ENCODE measurements around the gene TMEM273.

The TMEM273 gene

DNA sequence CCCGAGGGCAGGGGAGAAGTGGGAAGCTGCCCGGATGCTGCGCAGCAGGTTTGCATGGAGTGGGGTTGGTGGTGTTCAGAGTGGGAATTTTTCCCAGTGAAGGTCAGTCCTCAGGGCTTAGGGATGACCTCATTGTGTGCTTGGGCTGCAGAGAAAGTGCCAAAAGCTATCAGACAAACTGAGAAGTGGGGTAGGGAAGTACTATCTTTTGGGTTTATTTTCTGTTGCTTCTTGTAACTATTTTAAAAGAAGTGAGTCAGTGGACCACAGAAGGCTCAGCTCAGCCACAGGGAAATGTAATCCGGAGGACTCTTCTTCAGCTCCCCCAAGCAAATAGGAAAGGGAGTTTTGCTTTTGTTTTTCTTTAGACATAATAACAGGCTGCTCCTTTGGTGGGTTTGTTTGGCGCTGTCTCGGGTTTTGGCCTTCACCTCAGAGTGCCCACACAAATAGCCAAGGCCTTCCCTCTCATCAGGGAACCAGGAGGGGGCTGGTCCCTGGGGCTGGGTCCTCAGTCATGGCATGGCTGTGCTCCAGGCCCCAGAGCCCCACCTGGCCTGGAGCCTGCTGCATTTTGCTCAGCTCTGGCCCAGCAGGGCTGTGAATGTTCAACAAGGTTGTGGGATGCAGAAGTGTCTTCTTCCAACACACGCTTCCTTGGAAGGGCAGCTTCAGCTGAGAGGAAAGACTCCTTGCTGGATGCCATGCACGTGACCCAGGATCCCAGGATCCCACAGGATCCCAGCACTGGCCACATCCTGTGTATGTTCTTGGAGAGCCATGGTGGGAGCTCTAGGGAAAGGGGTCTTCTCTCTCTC, 49.0 kb downstream of the TMEM273 start:
- DNase-seq (ENCODE audit: low read depth), result peak; percentile 95

DNA sequence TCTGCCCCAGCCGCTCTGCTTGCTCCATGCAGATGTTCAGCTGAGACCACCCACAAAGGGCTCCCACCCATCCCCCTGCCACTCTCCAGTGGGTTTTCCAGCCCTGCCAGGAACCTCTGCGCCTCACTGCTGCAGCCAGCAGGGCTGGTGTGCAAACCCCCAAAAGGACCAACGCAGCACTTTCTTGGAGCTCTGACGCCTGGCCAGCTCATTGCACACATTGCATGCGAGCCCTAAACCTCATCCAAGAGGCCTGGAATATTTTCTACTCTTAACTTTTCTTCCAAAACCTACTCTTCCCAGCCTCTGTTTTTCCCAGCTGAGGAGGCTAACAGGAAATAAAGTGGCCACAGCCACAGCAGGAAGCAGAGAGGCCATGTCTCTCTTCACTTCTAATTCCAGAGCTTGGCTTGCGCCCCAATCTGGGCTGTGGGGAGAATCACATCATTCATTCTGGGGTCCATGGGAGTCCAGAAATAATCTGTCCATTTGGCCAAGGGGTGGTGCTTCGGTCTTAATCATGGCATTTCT, 49.8 kb downstream of the TMEM273 start:
- DNase-seq (ENCODE audit: low read depth), result peak; percentile 88

DNA sequence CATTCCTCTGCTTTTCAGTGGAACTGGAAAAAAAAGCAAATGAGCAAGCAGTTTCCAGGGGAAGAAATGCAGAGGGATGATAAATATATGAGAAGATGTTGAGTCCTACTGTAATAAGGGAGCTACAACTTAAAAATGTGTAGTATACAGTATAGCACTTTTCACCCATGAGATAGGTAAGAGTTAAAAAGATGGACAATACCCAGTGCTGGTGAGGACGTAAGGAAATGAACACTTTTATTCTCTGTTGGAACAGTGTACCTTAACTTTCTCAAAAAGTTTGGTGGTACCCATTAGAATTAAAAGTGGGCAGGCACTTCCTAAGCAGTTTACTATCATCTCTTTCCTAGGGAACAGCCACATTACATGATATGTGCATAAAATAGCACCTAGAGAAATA, 51.7 kb downstream of the TMEM273 start:
- DNase-seq (ENCODE audit: low read depth), result no peak

DNA sequence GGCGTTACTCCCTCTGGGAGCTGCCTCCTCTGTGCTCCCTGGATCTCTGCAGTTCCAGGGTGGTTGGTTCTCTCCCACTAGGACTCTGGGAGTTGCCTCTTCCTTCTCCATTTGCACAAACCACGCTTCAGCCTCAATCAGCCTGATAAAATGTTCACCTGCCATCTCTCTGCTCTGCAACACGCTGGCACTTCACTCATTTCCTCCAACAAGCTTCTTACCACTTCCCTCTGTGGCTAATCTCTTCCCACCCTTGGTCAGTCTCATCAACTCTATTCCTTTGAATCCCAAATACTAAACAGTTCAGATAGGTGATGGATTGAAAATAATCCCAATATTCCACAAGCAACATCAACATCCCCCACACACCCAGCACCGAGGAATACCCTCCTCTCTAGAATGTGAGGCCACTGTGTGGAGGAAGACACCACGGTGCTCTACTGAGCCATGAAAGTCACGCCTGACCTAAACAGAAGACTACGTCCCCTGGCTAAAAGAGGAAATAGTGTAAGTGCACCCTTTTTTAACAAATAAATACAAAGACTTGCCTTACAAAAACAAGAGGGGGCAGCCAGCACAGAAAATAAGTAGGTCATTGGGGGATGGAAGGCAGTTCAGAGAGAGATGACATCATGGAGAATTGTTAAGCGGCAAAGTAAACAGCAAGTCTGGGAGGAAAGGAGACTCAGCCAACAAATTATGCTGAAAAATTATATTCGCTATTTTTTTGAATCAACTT, 52.4 kb downstream of the TMEM273 start:
- DNase-seq (ENCODE audit: low read depth), result no peak

DNA sequence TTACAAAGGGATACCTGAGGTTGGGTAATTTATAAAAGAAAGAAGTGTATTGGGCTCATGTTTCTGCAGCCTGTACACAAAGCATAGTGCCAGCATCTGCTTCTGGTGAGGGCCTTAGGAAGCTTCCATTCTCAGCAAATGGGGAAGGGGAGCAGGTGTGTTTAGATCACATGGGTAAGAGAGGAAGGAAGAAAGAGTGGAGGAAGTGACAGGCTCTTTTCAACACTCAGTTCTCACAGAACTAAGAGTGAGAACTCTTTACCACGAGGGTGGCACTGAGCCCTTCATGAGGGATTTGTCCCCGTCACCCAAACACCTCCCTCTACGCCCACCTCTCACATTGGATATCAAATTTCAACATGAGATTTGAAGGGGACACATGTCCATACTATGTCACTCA, 53.9 kb downstream of the TMEM273 start:
- DNase-seq (ENCODE audit: low read depth), result no peak

DNA sequence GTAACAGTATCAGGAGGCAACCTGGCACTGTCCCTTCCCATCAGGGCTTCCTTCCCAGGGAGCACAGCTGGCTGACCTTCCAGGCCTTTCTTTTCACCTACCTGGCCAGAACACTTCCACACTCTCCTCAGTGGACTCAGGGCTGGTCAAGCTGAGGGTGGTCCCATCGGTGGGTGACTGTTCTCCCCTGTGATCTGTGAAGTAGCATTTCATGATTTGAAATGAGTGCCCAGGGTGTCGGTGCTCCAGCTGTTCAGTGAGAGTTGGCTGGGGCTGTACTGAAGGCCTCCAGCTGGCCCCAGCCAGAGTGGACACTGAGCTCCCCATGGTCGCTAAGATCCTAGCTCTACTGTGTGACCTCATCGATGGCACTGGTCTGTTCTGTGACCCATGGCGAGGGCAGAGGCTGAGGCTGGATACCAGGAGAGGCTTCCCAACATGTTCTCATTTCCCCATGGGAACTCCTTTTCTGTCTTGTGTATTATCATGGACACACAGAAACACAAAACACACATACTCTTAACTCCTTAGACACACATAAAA, 54.4 kb downstream of the TMEM273 start, which contains the start of gene FAM170B:
TSS of gene FAM170B (minus strand) at position 316 of the 543 bp plus-strand sequence. CDS start at position 213, 103 bp downstream.
- no peak for DNase-seq (ENCODE audit: low read depth)

DNA sequence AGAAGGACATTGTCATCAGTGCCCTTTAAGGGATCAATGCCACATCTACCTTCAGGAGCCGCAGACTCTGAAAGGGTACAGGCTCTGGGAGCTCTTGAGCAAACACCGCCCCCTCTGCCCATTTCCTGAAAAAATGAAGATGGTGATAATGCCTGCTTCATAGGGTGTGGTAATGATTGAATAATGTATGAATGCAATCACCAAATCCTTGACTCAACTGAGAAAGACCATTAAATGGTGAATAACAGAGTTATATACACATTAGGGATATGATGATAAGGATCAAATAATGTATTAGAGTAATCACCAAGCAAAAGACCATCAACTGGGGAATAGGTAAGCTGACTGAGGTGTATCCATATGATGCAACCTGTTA, 55.8 kb downstream of the TMEM273 start:
- no peak for DNase-seq (ENCODE audit: low read depth)

DNA sequence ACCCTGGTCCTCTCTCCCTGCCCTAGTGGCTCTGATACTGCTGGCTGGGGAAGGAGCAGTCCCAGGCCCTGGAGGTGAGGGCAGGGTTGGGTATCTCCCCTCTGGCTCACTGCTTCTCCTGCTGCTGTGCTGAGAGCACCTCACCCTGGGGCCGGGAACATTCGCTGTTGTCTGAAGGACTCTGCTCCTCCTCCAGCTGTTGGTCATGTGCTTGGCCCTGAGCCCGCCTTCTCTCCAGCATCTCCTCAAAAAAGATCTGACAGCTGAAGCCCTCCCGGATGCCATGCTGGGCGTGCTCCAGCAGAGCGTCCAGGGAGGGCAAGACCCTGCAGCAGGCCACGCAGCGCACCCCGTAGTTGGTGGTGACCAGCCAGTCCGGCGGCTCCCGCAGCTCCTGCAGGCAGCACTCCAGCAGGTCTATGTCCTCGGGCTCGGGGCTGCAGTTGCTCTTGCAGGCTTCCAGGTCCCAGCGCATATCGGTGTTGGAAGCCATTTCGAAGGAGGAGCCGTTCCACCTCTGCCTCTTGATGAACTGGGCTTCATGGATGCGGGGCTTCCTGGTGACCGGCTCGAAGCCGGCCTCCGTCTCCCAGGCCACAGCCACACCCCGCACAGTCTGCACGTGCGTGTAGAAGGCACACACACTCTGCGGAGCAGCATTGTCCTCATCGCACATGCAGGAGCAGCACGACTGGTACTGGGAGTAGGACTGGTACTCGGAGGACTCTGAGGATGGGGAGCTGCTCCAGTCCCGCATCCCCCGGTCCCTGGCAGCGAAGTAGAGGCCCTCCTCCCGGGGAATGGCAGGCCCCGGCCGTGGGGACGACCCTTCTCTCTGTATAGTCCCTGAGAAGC, 56.5 kb downstream of the TMEM273 start:
- DNase-seq (ENCODE audit: low read depth), result no peak

DNA sequence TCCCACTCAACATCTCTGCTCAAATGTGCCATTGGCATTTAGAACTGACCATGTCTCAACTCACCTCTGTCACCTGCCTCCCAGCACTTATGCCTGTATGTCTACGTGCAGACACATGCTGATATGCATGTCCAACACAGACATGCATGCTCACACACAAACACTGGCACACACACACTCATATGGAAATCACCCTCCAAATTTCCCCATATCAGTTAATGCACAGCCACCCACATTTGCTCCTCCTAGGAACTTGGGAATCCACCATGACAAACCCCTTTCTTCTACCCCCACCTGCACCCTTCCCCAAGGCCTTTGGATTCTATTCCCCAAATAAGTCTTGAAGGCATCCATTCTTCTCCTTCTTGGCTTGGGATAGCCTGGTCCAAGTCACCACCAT, 58.8 kb downstream of the TMEM273 start:
- no peak for DNase-seq (ENCODE audit: low read depth)

DNA sequence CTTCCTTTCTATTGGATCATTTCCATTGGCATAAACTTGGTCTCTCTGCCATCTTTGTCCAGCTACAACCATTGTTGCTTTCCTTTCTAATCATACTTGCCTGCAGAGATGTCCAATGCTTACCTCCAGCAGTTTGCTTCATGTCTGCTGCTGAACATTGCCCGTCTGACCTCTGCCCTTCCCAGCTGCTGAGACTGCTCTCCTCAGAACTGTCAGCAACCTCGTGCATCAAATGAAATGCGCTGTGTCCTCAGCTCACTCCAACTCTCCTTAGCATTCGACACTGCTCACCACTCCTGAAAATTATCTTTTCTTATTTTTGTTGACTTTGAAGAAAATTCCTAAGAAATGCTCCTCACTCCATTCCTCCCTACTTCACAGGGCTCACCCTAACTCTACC, 59.3 kb downstream of the TMEM273 start:
- DNase-seq (ENCODE audit: low read depth), result no peak

DNA sequence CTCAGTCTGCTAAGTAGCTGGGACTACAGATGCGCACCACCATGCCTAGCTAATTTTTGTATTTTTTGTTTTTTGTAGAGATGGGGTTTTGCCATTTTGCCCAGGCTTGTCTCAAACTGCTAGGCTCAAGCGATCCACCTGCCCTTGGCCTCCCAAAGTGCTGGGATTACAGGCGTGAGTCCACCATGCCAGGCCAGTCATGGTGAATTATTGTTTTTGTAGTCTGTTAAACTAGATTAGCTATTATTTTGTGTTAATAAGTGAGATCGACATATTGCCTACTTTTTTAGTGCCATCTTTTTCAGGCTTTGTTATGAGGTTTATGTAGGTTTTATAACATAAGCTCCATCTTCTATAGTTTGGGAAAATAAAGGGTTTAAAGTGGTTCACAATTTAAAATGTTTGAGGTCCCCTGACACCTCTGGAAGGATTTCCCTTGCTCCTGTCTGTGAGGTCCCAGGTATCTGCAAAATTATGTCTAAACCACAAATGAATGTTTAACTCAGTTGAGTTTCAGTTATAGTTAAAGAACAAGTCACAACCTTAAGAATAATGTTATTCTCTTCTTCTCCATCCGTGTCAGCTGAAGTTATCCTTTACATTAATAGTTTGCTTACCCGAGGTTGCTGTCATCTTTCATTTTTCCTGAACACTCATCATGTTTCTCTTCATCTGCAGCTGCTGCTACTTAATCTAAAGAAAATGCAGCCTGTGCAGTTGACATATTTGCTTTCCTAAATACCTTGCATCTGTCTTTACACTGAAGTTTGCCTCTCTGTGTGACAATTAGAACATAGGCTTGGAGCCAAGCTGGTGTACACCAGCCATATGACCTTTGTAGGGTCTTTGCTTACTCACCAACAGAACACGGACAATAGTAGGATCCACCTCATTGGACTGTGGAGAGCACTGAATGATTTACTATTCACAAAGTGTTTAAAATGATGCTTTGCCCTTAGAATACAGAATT, 63.9 kb downstream of the TMEM273 start:
- DNase-seq (ENCODE audit: low read depth), result no peak

DNA sequence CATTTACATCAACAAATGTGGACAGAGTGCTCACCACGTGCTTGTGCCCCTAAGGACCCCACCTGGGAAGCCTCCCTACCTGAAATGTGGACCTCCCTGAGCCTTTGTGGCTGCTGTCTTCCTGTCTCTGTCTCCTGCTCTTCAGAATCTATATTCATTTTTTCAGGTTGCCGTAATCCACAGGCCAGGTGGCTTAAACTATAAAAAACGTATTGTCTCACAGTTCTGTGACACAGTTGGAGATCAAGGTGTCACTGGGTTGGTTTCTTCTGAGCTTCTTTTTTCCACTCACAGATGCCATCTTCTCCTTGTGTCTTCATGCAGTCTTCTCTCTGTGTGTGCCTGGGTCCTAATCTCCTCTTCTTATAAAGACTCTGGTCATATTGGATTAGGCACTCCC, 67.3 kb downstream of the TMEM273 start:
- DNase-seq (ENCODE audit: low read depth), result no peak

DNA sequence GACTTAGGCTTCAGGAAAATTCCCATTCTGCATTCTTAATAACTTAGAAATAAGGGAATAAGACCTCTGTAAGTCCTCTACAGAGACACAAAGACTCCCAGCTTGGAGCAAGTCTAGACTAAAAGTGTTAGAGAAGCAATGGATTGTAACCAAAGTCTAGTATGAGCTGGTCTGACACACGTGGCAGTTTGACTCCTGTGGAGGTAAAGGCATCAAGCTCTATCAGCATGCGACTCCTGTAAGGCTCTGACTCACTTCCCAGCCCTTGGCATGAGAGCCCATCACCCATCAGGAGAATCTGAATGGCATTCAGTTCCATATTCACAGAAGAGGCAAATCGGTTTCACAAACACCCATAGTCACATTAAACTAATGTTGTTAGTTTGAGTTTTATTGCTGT, 68.4 kb downstream of the TMEM273 start:
- peak; percentile 40 for DNase-seq (ENCODE audit: low read depth)

DNA sequence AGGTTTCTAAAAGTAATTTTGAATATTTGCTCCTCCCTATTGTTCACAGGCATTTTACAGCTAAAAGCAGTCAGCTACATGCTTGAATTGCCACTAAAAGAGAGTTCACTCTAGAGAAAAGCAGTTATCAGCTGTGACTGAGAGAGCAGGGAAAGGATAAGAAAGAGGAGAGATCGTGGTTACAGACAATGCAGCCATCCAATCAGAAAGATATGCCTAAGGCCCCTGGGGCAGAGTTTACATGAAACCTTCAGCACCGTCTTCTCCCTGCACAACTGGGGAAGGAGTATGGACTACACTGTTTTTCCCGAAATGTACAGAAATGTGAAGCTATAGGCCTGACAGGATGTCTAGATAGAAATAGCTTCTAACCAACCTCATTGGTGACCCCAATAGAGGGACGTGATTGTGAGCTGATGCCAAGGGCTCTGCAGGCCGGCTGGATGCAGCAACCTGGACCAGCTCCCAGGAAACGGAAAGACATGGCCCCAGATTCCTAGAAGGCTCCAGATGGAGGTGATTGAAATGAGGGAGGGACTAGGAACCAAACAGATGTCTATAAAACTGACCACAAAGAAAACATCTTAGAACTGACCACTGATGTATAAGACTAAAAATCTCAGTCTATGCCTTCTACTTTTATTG, 69.6 kb downstream of the TMEM273 start:
- peak; percentile 35 for DNase-seq (ENCODE audit: low read depth)

DNA sequence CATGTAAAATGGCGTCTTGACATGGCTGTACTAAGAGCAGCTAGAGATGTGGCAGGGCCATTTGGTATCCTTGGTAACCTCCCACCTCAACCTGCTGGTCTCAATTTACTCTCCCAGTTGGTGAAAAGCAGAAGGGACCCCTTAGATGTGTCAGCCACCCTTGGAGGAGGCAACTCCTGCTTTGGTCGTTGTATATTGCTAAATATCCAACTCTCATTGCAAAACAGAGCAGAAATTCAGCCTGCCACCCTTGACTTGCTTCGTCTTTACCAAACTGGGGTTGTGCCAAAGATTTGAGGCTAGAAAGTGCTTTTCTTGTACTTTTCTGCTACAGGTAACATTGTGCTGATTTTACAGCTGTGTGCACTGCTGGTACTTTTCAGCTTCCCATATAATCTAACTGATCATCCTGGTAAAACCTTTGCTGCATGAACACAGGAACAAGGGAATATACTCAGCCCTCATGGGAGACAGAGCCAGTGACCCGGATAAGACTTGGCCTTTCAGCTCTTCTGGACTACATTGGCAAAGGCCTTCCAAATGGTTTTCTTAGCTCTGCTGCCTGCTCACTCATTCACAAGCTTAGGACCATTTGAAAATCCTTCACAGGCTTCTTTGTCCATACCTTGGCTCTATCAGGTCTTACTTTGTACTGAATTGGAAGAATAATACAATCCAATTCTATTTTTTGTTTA, 70.7 kb downstream of the TMEM273 start:
- DNase-seq (ENCODE audit: low read depth), result no peak

DNA sequence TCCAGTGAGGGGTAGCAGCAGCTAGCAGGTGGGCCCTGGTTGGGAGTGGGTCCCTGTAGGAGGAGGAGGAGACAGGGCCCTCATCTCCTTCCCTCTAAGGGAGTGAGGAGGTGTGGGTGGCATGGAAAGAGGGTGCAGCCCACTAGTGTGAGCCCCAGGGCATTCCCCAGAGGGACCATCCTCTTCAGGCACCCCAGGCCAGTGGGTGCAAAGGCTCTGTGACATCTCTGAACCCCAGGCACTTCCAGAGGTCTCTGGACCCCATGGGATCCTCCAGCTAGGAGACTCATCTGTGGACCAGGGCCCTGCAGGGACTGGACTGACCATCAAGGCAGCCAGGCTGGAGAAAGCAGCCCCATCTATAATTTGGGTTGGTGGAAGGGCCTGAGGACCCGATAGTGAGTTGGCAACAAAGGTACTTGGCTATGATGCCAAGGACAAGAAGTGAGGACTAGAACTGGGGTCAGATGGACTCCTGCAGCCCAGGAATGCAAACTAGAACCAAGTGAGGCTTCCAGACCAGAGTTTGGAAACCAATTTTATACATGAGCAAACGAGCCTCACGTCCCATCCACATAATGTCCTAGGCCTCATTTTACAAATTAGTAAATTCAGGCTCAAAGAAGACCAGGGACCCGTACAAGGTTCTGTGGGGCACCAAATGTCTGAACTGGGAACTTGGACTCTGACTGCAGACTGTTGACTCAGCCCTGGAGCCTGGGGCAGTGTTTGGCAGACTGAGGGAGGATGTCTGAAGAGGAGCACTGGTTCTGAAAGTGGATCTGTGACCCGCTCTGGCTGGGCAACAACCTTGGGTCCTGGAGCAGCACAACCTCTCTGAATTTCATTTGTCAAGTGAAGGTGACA, 71.4 kb downstream of the TMEM273 start:
- DNase-seq (ENCODE audit: low read depth), result peak; percentile 10

DNA sequence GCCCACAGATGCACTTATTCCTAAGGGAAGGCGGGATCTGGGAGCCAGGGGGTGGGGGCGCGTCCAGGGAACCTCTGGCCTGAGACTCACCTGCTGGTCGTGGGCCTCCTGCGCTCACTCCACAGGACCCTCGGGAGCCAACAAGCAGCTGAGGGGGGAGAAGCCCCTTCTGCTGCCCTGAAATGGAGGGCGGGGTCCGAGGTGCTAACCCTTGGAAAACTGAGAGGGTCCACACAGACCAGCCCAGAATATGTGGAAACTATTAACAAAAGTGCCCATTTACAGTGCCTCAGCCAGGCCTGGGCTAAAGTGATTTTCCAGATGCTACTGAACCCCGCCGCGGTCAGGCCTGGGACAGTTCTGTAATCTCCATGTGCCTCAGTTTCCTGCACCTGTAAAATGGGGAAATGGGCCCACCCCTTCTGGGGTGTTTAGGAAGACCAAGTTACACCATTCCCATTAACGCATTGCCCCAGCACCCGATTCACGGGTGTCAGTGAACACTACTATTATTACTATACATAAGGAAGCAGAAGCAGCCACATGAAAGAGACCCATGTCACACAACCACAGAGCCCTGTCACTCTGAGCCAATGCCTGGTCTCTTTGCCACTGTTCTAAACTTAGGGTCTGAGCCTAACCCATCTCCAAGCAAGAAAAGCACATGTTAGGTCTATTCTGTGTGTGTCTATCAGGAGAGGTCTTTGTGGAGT, 72.2 kb downstream of the TMEM273 start:
- DNase-seq (ENCODE audit: low read depth), result no peak
